Measurements from ENCODE around the gene KNDC1. TPM values are rescaled to one million over a fixed set of nuclear protein-coding genes. Genes with fewer than 3 reads are reported as not detected.
"Not testable (repeated sequence)": the region's sequence is repeated elsewhere in the genome, so short reads cannot be mapped to it uniquely, and the experiment has no call there.

KNDC1 gene
- total RNA-seq, 4 donors from 2014 or later, result 0.42 to 1.7 (median 0.95) TPM

DNA sequence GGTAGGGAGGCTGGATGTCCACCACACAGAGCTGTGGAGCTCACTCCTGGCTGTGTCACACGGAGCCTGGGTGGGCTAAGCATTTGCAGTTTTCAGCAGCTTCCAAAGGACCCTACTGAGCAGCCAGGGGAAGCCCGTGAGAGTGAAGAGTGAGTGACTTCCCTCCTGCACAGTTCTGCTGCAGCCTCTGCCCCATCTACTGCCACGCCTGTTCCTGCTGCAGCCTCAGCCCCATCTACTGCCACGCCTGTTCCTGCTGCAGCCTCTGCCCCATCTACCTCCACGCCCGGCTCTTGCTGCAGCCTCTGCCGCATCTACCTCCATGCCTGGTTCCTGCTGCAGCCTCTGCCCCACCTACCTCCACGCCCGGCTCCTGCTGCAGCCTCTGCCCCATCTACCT lies 104.4 kb downstream of the KNDC1 start:
- no peak for DNase-seq (ENCODE audit: extremely low spot score)
- intact Hi-C loops (cut with DNase I), result no loop called here
- TF ChIP-seq POLR2A (IDR thresholded peaks at IDR 0.05; ENCODE audit: low read depth) (no peak), POLR2AphosphoS5 (IDR thresholded peaks at IDR 0.05) (no peak), EP300 (IDR thresholded peaks at IDR 0.05) (no peak)
- TF ChIP-seq, protein P1, sequence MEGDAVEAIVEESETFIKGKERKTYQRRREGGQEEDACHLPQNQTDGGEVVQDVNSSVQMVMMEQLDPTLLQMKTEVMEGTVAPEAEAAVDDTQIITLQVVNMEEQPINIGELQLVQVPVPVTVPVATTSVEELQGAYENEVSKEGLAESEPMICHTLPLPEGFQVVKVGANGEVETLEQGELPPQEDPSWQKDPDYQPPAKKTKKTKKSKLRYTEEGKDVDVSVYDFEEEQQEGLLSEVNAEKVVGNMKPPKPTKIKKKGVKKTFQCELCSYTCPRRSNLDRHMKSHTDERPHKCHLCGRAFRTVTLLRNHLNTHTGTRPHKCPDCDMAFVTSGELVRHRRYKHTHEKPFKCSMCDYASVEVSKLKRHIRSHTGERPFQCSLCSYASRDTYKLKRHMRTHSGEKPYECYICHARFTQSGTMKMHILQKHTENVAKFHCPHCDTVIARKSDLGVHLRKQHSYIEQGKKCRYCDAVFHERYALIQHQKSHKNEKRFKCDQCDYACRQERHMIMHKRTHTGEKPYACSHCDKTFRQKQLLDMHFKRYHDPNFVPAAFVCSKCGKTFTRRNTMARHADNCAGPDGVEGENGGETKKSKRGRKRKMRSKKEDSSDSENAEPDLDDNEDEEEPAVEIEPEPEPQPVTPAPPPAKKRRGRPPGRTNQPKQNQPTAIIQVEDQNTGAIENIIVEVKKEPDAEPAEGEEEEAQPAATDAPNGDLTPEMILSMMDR (IDR thresholded peaks at IDR 0.05), result no peak
- Histone ChIP-seq H3K9me3 (no peaks in the 10 kb centered on the region), H3K27me3 (no peaks in the 10 kb centered on the region), H3K4me1 (peaks cover 24 to 28% (median 27%) of the 10 kb centered on the region in 4 donors), H3K4me3 (no peak overlapping the region), H3K36me3 (peaks cover 0 to 13% (median 0%) of the 10 kb centered on the region in 4 donors), H3K27ac (replicated peaks in 1 of 4) (no peak overlapping the region)
- 77% methylated on average over 9 of the region's 9 CpGs for WGBS

DNA sequence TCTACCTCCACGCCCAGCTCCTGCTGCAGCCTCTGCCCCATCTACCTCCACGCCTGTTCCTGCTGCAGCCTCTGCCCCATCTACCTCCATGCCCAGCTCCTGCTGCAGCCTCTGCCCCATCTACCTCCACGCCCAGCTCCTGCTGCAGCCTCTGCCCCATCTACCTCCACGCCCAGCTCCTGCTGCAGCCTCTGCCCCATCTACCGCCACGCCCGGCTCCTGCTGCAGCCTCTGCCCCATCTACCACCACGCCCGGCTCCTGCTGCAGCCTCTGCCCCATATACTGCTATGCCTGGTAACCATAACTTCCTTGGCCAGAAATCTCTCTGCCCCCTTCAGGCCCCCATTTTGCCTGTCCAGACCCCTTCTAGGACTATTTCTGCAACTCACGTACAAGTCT lies 105.0 kb downstream of the KNDC1 start:
- WGBS, result 80% methylated on average over 9 of the region's 10 CpGs
- H3K27me3 ChIP-seq; DNase-seq (ENCODE audit: extremely low spot score); H3K4me3 ChIP-seq; intact Hi-C loops (cut with DNase I); H3K27ac ChIP-seq (replicated peaks in 1 of 4); H3K9me3 ChIP-seq: not testable (repeated sequence)
- H3K4me1 ChIP-seq, result peaks cover 20 to 22% (median 21%) of the 10 kb centered on the region in 4 donors
- H3K36me3 ChIP-seq, result peaks cover 0 to 19% (median 0%) of the 10 kb centered on the region in 4 donors

DNA sequence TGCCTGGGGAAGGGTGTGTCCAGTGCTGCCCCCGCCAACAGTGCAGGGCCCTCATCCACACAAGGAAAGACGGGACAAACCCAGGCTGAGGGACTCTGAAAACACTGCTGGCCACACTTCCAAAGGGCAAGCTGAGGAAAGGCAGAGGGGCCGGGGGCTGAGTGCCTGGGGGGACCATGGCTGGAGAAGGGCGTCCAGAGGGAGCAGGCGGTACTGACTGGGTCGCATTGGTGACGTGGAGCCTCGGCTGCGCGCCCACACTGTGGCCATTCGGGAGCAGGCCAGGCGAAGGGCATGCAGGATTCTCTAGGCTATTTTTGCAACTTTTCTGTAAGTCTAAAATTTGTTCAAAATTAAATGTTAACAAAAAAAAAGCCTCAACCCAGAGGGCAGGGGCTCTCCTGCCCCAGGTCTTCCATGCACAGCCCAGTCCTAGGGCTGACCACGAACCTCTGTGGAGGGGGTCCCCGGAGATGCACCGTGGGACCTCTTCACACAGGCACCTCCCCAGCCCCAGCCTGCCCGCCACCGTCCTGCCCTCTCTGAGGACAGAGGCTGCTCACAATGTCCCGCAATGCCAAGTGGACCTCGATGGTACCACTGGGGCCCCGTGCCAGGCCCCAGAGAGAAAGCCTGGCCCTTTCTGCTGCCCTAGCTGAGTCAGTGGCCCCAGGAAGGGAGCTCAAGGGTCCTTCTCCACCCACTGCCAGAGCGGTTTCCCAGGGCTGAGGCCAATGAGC lies 106.2 kb downstream of the KNDC1 start:
- Histone ChIP-seq H3K9me3 (no peaks in the 10 kb centered on the region), H3K36me3 (peaks cover 0 to 31% (median 5%) of the 10 kb centered on the region in 4 donors), H3K4me1 (peaks cover 9 to 12% (median 11%) of the 10 kb centered on the region in 4 donors), H3K4me3 (no peak overlapping the region), H3K27ac (replicated peaks in 1 of 4) (no peak overlapping the region), H3K27me3 (no peaks in the 10 kb centered on the region)
- WGBS, result 98% methylated on average over 12 of the region's 21 CpGs
- DNase-seq (ENCODE audit: extremely low spot score), result no peak
- TF ChIP-seq, protein P1 (IDR thresholded peaks at IDR 0.05), result no peak
- TF ChIP-seq POLR2A (IDR thresholded peaks at IDR 0.05; ENCODE audit: low read depth) (no peak), EP300 (IDR thresholded peaks at IDR 0.05) (no peak), POLR2AphosphoS5 (IDR thresholded peaks at IDR 0.05) (no peak)
- intact Hi-C loops (cut with DNase I), result no loop called here

DNA sequence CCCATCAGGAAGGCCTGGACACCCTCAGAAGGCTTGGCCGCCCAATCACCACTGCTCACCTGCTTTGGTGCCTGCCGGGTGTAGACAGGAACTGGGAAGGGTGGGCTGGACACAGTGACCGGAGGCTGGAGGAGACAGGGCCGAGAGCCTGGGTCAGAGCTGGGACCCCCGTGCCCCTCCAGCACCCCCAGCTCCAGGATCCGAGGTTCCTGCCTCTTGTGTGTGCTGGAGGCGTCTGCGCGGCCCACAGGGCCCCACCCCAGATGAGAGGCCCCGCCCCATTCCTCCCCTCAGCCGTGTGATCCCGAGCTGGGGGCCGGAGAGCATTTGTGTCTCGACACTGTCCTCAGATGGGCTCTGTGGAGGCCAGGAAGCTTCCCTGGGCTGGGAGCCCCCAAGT lies 107.3 kb downstream of the KNDC1 start:
- no CpG with 5 or more reads among the region's 14 CpGs for WGBS
- peaks cover 0 to 38% (median 8%) of the 10 kb centered on the region in 4 donors for H3K36me3 ChIP-seq

DNA sequence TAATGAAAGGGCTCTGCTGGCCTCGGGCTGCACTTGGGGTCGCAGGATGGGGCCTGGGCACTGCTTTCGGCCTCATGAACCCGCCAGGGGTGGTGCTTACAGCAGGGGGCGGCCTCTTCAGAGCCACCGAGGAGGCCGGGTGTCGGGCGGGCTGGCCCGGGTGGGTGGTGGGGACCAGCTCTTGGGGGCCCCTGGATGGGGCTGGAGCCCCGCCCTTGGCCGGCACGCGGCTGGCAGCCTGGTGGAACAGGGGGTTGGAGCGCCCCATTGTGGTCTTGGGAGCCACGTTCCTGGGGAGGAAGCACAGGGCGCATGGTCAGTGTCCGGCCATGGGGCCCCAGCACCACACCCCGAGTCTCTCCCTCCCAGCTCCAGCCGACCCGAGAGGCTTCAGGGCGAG lies 107.8 kb downstream of the KNDC1 start:
- no peak for TF ChIP-seq POLR2AphosphoS5 (IDR thresholded peaks at IDR 0.05)
- no peak for TF ChIP-seq POLR2A (IDR thresholded peaks at IDR 0.05; ENCODE audit: low read depth)
- no peak for TF ChIP-seq EP300 (IDR thresholded peaks at IDR 0.05)
- TF ChIP-seq, protein P1 (IDR thresholded peaks at IDR 0.05), result no peak
- peaks cover 0 to under 1% (median under 1%) of the 10 kb centered on the region in 4 donors for H3K4me1 ChIP-seq
- no peak overlapping the region for H3K4me3 ChIP-seq
- no peaks in the 10 kb centered on the region for H3K9me3 ChIP-seq
- no peak for DNase-seq (ENCODE audit: extremely low spot score)
- H3K27ac ChIP-seq (replicated peaks in 1 of 4), result no peak overlapping the region
- no peaks in the 10 kb centered on the region for H3K27me3 ChIP-seq
- peaks cover 0 to 40% (median 8%) of the 10 kb centered on the region in 4 donors for H3K36me3 ChIP-seq
- WGBS, result 83% methylated on average over 3 of the region's 22 CpGs
- intact Hi-C loops (cut with DNase I), result no loop called here

More for the DNA sequence above, 107.3 kb downstream of the KNDC1 start:
- H3K9me3 ChIP-seq, result no peaks in the 10 kb centered on the region
- DNase-seq (ENCODE audit: extremely low spot score), result no peak
- H3K4me1 ChIP-seq, result peaks cover 5 to 6% (median 6%) of the 10 kb centered on the region in 4 donors
- H3K27ac ChIP-seq (replicated peaks in 1 of 4), result no peak overlapping the region
- no peaks in the 10 kb centered on the region for H3K27me3 ChIP-seq
- TF ChIP-seq EP300 (IDR thresholded peaks at IDR 0.05) (no peak), POLR2AphosphoS5 (IDR thresholded peaks at IDR 0.05) (no peak), POLR2A (IDR thresholded peaks at IDR 0.05; ENCODE audit: low read depth) (no peak)
- TF ChIP-seq, protein P1 (IDR thresholded peaks at IDR 0.05), result no peak
- no peak overlapping the region for H3K4me3 ChIP-seq
- intact Hi-C loops (cut with DNase I), result no loop called here

All from esophagus muscularis mucosa (tissue), 4 donors.